ENCODE measurements around the gene MLLT6.

DNA sequence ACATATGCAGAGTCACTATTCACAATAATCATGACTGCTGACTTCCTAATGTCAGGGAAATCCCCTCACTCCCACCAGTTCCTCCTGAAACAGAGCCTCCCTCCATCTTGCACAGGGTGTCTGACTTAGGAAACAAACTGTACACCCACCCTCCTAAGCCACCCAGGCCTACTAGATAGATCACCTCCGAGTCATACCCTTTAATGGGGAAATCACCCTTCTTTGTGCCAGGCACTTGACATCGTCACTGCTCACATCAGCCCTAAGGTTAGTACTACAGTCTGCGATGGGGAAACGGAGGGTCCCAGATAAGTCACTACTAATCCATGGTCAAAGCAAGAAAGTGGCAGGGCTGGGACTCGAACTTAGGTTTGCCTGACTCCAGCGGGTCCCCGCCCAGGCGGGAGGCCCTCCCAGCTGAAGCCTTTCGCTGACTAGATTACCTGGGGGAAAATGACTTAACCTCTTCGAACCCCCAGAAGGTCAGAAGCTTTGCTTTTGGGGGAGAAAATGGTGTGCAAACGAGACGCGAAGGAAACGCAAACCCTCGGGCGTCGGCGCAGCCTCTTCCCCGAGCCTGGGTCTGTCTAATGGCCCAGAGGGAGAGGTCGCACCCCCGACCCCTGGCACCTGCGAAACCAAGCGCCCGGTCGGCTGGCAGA, 3.4 kb upstream of the MLLT6 start:
- TF ChIP-seq, protein P1, sequence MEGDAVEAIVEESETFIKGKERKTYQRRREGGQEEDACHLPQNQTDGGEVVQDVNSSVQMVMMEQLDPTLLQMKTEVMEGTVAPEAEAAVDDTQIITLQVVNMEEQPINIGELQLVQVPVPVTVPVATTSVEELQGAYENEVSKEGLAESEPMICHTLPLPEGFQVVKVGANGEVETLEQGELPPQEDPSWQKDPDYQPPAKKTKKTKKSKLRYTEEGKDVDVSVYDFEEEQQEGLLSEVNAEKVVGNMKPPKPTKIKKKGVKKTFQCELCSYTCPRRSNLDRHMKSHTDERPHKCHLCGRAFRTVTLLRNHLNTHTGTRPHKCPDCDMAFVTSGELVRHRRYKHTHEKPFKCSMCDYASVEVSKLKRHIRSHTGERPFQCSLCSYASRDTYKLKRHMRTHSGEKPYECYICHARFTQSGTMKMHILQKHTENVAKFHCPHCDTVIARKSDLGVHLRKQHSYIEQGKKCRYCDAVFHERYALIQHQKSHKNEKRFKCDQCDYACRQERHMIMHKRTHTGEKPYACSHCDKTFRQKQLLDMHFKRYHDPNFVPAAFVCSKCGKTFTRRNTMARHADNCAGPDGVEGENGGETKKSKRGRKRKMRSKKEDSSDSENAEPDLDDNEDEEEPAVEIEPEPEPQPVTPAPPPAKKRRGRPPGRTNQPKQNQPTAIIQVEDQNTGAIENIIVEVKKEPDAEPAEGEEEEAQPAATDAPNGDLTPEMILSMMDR (CRISPR knock-in tag; IDR thresholded peaks at IDR 0.05), result no peak
- TF ChIP-seq FOSL1 (CRISPR knock-in tag; IDR thresholded peaks at IDR 0.05; ENCODE audit: borderline replicate concordance) (no peak), HOXA7 (CRISPR knock-in tag; IDR thresholded peaks at IDR 0.05) (no peak), YY1 (IDR thresholded peaks at IDR 0.05; ENCODE audit: insufficient read depth, insufficient replicate concordance, low read depth, low read length) (peak; percentile 4), ZBTB21 (CRISPR knock-in tag; IDR thresholded peaks at IDR 0.05) (no peak), RAD21 (CRISPR knock-in tag; IDR thresholded peaks at IDR 0.05) (no peak), MYNN (CRISPR knock-in tag; IDR thresholded peaks at IDR 0.05; ENCODE audit: low read depth) (no peak), PCBP2 (optimal IDR thresholded peaks at IDR 0.05; ENCODE audit: low read depth, low read length, poor library complexity, severe bottlenecking) (no peak), ZNF484 (CRISPR knock-in tag; IDR thresholded peaks at IDR 0.05; ENCODE audit: borderline replicate concordance, low read depth) (no peak), SALL2 (CRISPR knock-in tag; IDR thresholded peaks at IDR 0.05) (no peak)
- TF ChIP-seq, protein P2, sequence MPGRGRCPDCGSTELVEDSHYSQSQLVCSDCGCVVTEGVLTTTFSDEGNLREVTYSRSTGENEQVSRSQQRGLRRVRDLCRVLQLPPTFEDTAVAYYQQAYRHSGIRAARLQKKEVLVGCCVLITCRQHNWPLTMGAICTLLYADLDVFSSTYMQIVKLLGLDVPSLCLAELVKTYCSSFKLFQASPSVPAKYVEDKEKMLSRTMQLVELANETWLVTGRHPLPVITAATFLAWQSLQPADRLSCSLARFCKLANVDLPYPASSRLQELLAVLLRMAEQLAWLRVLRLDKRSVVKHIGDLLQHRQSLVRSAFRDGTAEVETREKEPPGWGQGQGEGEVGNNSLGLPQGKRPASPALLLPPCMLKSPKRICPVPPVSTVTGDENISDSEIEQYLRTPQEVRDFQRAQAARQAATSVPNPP (CRISPR knock-in tag; IDR thresholded peaks at IDR 0.05), result no peak
- TF ChIP-seq, protein P3, sequence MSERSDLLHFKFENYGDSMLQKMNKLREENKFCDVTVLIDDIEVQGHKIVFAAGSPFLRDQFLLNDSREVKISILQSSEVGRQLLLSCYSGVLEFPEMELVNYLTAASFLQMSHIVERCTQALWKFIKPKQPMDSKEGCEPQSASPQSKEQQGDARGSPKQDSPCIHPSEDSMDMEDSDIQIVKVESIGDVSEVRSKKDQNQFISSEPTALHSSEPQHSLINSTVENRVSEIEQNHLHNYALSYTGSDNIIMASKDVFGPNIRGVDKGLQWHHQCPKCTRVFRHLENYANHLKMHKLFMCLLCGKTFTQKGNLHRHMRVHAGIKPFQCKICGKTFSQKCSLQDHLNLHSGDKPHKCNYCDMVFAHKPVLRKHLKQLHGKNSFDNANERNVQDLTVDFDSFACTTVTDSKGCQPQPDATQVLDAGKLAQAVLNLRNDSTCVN (CRISPR knock-in tag; IDR thresholded peaks at IDR 0.05; ENCODE audit: borderline replicate concordance), result no peak
- TF ChIP-seq, protein P4, sequence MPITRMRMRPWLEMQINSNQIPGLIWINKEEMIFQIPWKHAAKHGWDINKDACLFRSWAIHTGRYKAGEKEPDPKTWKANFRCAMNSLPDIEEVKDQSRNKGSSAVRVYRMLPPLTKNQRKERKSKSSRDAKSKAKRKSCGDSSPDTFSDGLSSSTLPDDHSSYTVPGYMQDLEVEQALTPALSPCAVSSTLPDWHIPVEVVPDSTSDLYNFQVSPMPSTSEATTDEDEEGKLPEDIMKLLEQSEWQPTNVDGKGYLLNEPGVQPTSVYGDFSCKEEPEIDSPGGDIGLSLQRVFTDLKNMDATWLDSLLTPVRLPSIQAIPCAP (CRISPR knock-in tag; IDR thresholded peaks at IDR 0.05; ENCODE audit: low read depth), result 0 out of 2 replicates have a peak, but pooled peaks have one; percentile 65

Measured in HepG2 (cell line).